Fibroblast of lung (primary cell): ENCODE data around the gene HNF4A.

Experiments used
- CTCF ChIP-seq, 2 donors: IDR thresholded peaks in 1 of 2; conservative IDR thresholded peaks in 1 of 2; 1 replicate in 1 of 2; 2 replicates in 1 of 2; pipeline ENCODE4 v1.5.1; 2011 to 2012; ENCODE audit warnings: low read length in 2 of 2, control low read depth in 1 of 2, inconsistent platforms in 1 of 2, low read depth in 1 of 2, mild to moderate bottlenecking in 1 of 2
- EZH2 ChIP-seq: IDR thresholded peaks from 2 replicates; pipeline ENCODE4 v1.5.1; 2012; ENCODE audit warnings: low read length, control low read depth, mild to moderate bottlenecking; ENCODE audit errors: missing control alignments

- no peak for TF ChIP-seq CTCF (conservative IDR thresholded peaks at IDR 0.05 in 1 of 2, IDR thresholded peaks at IDR 0.05 in 1 of 2; ENCODE audit: low read depth in 1 of 2, low read length in 2 of 2)
- TF ChIP-seq EZH2 = no peak
Measured at GRCh38 chr20:44400970-44401769, 45.7 kb downstream of the HNF4A start.
